ENCODE data around the gene TMPRSS12. TPM values are rescaled to one million over a fixed set of nuclear protein-coding genes. Genes with fewer than 3 reads are reported as not detected.
"Not testable (repeated sequence)": the region's sequence is repeated elsewhere in the genome, so short reads cannot be mapped to it uniquely, and the experiment has no call there.

Gene TMPRSS12
- total RNA-seq, 4 donors from 2014 or later: 1.4 TPM; not detected in 3

DNA sequence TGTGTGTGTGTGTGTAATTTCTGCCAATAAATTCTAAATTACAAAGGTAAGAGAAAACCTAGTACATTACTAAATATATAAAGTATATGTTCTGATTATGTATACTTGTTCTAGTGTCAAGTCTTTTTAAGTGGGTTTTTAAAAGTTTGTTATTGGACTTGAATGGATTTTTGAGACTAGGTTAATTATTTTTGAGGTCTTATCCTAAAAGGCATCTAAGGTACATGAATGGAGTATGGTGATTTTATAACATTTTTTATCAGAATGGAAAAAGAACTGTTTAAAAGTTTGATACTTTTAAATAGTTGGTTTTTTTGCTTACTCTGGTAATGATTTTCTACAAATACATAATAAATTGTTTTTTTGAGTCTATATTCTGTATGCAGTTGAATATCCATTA lies 22.5 kb upstream of the TMPRSS12 start:
- no peak for DNase-seq (ENCODE audit: low spot score in 2 of 2)
- intact Hi-C loops (cut with DNase I; ENCODE audit: low total_unique reads): no loop called here
- TF ChIP-seq CTCF (IDR thresholded peaks at IDR 0.05) (no peak), POLR2A (IDR thresholded peaks at IDR 0.05) (no peak)
- no peak overlapping the region for H3K4me3 ChIP-seq (ENCODE audit: low read depth, poor library complexity, severe bottlenecking)

GRCh38 chr12:50822082-50822481 lies 20.6 kb upstream of the TMPRSS12 start:
- TF ChIP-seq POLR2A (IDR thresholded peaks at IDR 0.05) (no peak), CTCF (IDR thresholded peaks at IDR 0.05) (no peak)
- DNase-seq (ENCODE audit: low spot score in 2 of 2): no peak
- 89 to 95% methylated on average over 1 of the region's 1 CpG for WGBS, 2 donors
- no peak overlapping the region for H3K4me3 ChIP-seq (ENCODE audit: low read depth, poor library complexity, severe bottlenecking)
- intact Hi-C loops (cut with DNase I; ENCODE audit: low total_unique reads): no loop called here

DNA sequence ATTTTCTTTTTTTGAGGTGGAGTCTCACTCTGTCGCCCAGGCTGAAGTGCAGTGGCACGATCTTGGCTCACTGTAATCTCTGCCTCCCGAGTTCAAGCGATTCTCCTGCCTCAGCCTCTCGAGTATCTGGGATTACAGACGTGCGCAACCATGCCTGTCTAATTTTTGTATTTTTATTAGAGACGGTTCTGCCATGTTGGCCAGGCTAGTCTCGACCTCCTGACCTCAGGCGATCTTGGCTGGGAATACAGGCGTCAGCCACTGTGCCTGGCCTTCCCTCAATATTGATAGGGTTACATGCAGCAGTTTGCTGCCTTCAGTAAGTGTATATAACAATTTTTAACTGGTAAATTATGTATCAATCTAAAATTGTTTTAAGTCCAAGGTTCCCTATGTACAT lies 19.0 kb upstream of the TMPRSS12 start:
- H3K4me3 ChIP-seq (ENCODE audit: low read depth, poor library complexity, severe bottlenecking); DNase-seq (ENCODE audit: low spot score in 2 of 2); intact Hi-C loops (cut with DNase I; ENCODE audit: low total_unique reads): not testable (repeated sequence)
- WGBS, 2 donors: 89 to 90% methylated on average over 11 of the region's 11 CpGs

DNA sequence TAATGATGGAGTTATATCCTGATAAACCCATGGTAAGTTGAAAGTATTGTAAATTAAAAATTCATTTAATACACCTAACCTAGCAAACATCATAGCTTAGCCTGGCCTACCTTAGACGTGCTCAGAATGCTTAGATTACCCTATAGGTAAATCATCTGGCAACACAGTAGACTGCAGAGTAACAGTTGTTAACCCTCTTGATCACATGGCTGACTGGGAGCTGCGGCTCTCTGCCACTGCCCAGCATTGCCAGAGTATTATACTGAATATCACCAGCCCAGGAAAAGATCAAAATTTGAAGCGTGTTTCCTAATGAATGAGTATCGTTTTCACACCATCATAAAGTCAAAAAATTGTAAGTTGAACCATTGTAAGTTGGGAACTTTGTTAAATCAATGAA lies 17.8 kb upstream of the TMPRSS12 start:
- H3K4me3 ChIP-seq (ENCODE audit: low read depth, poor library complexity, severe bottlenecking): no peak overlapping the region
- intact Hi-C loops (cut with DNase I; ENCODE audit: low total_unique reads): loop anchor here (5.0 kb wide), 1 partner anchor 162 kb away; no protein-coding TSS in a partner anchor
- DNase-seq (ENCODE audit: low spot score in 2 of 2): no peak
- 35 to 37% methylated on average over 4 of the region's 4 CpGs for WGBS, 2 donors
- TF ChIP-seq POLR2A (IDR thresholded peaks at IDR 0.05) (no peak), CTCF (IDR thresholded peaks at IDR 0.05) (no peak)

- 1 to 2% methylated on average over 2 of the region's 2 CpGs for WGBS, 2 donors
- TF ChIP-seq POLR2A (IDR thresholded peaks at IDR 0.05): no peak
- no peak for TF ChIP-seq CTCF (IDR thresholded peaks at IDR 0.05)
- DNase-seq (ENCODE audit: low spot score in 2 of 2): no peak
- intact Hi-C loops (cut with DNase I; ENCODE audit: low total_unique reads): loop anchor here (5.0 kb wide), 1 partner anchor 162 kb away; no protein-coding TSS in a partner anchor
- no peak overlapping the region for H3K4me3 ChIP-seq (ENCODE audit: low read depth, poor library complexity, severe bottlenecking)
Measured at GRCh38 chr12:50825372-50825838, 17.3 kb upstream of the TMPRSS12 start.

- intact Hi-C loops (cut with DNase I; ENCODE audit: low total_unique reads): loop anchor here (5.0 kb wide), 1 partner anchor 159 kb away; no protein-coding TSS in a partner anchor
- TF ChIP-seq CTCF (IDR thresholded peaks at IDR 0.05) (no peak), POLR2A (IDR thresholded peaks at IDR 0.05) (no peak)
- DNase-seq (ENCODE audit: low spot score in 2 of 2): no peak
- WGBS, 2 donors: 69 to 94% methylated on average over 1 of the region's 1 CpG
- no peak overlapping the region for H3K4me3 ChIP-seq (ENCODE audit: low read depth, poor library complexity, severe bottlenecking)
Measured at GRCh38 chr12:50828121-50828520, 14.6 kb upstream of the TMPRSS12 start.
